H9 (cell line): ENCODE measurements around the gene PRDM5. TPM values are rescaled to one million over a fixed set of nuclear protein-coding genes. Genes with fewer than 3 reads are reported as not detected.

Experiments used
- DNase-seq: peaks from one replicate; pipeline ENCODE4 v3.0.0-alpha.2; 2017
- H2AFZ ChIP-seq: one replicate; pipeline ENCODE4 v1.6.1; 2013; ENCODE audit warnings: mild to moderate bottlenecking, low read length, control low read depth, moderate library complexity
- H2AK5ac ChIP-seq: 2 replicates; pipeline ENCODE4 v1.6.1; 2013; ENCODE audit warnings: low read length, control low read depth, mixed read lengths; ENCODE audit not compliant: insufficient read length
- H2BK120ac ChIP-seq: one replicate; pipeline ENCODE4 v1.6.1; 2013; ENCODE audit warnings: low read depth, mild to moderate bottlenecking, low read length, control low read depth, inconsistent platforms; ENCODE audit not compliant: poor library complexity, severe bottlenecking
- H2BK12ac ChIP-seq: 2 replicates; pipeline ENCODE4 v1.6.1; 2013; ENCODE audit warnings: low read length, control low read depth, mixed read lengths, low read depth; ENCODE audit not compliant: insufficient read length
- H2BK15ac ChIP-seq: 2 replicates; pipeline ENCODE4 v1.6.1; 2013; ENCODE audit warnings: low read depth, low read length, control low read depth
- H2BK20ac ChIP-seq: one replicate; pipeline ENCODE4 v1.6.1; 2013; ENCODE audit warnings: low read depth, mild to moderate bottlenecking, low read length, control low read depth, inconsistent platforms; ENCODE audit not compliant: poor library complexity, severe bottlenecking
- H2BK5ac ChIP-seq: 2 replicates; pipeline ENCODE4 v1.6.1; 2013; ENCODE audit warnings: low read length, control low read depth, mixed read lengths; ENCODE audit not compliant: insufficient read length
- H3K14ac ChIP-seq: 2 replicates; pipeline ENCODE4 v1.6.1; 2013; ENCODE audit warnings: low read length, control low read depth; ENCODE audit not compliant: insufficient read depth
- H3K18ac ChIP-seq: 2 replicates; pipeline ENCODE4 v1.6.1; 2013; ENCODE audit warnings: low read depth, mild to moderate bottlenecking, mixed read lengths, low read length, control low read depth; ENCODE audit not compliant: insufficient read length
- H3K23ac ChIP-seq: 2 replicates; pipeline ENCODE4 v1.6.1; 2013; ENCODE audit warnings: low read length, control low read depth, mixed read lengths, low read depth; ENCODE audit not compliant: insufficient read length
- H3K23me2 ChIP-seq: 2 replicates; pipeline ENCODE4 v1.6.1; 2013; ENCODE audit warnings: low read depth, mild to moderate bottlenecking, mixed read lengths, low read length, control low read depth; ENCODE audit not compliant: insufficient read length, poor library complexity, severe bottlenecking
- H3K27ac ChIP-seq: 2 replicates; pipeline ENCODE4 v1.5.1; 2013; ENCODE audit warnings: low read length, control low read depth, mixed read lengths, low read depth; ENCODE audit not compliant: insufficient read length
- H3K27me3 ChIP-seq: 2 replicates; pipeline ENCODE4 v1.6.1; 2013; ENCODE audit warnings: low read length, control low read depth, inconsistent platforms; ENCODE audit not compliant: insufficient read depth
- H3K4ac ChIP-seq: 2 replicates; pipeline ENCODE4 v1.6.1; 2013; ENCODE audit warnings: low read depth, mild to moderate bottlenecking, control low read depth, inconsistent platforms, low read length, moderate library complexity
- H3K4me1 ChIP-seq: 2 replicates; pipeline ENCODE4 v1.6.1; 2013; ENCODE audit warnings: low read length, control low read depth, inconsistent platforms; ENCODE audit not compliant: insufficient read depth
- H3K4me2 ChIP-seq: 2 replicates; pipeline ENCODE4 v1.6.1; 2013; ENCODE audit warnings: low read length, control low read depth, mixed read lengths; ENCODE audit not compliant: insufficient read length, insufficient read depth
- H3K56ac ChIP-seq: 2 replicates; pipeline ENCODE4 v1.6.1; 2013; ENCODE audit warnings: low read depth, mild to moderate bottlenecking, mixed read lengths, low read length, control low read depth; ENCODE audit not compliant: insufficient read length
- H3K79me1 ChIP-seq: 2 replicates; pipeline ENCODE4 v1.6.1; 2013; ENCODE audit warnings: low read depth, mild to moderate bottlenecking, moderate library complexity, low read length, control low read depth, inconsistent platforms; ENCODE audit not compliant: insufficient read depth, poor library complexity, severe bottlenecking
- H3K79me2 ChIP-seq: 2 replicates; pipeline ENCODE4 v1.6.1; 2013; ENCODE audit warnings: low read length, control low read depth, inconsistent platforms; ENCODE audit not compliant: insufficient read depth
- H3K9ac ChIP-seq: 2 replicates; pipeline ENCODE4 v1.6.1; 2013; ENCODE audit warnings: low read length, control low read depth, mixed read lengths; ENCODE audit not compliant: insufficient read length; ENCODE audit errors: extremely low read depth
- H3K9me3 ChIP-seq: one replicate; pipeline ENCODE4 v1.6.1; 2013; ENCODE audit warnings: low read depth, low read length, inconsistent platforms; ENCODE audit not compliant: control insufficient read depth
- H3T11ph ChIP-seq: one replicate; pipeline ENCODE4 v1.6.1; 2013; ENCODE audit warnings: mild to moderate bottlenecking, low read length, control low read depth, inconsistent platforms
- H4K20me1 ChIP-seq: one replicate; pipeline ENCODE4 v1.6.1; 2013; ENCODE audit not compliant: control insufficient read depth, insufficient read length, insufficient read depth
- H4K5ac ChIP-seq: 2 replicates; pipeline ENCODE4 v1.6.1; 2013; ENCODE audit warnings: low read depth, mild to moderate bottlenecking, mixed read lengths, low read length, control low read depth; ENCODE audit not compliant: insufficient read length
- H4K8ac ChIP-seq: replicated peaks from 2 replicates; pipeline ENCODE4 v1.6.1; 2013; ENCODE audit warnings: low read length, control low read depth, mixed read lengths, low read depth; ENCODE audit not compliant: insufficient read length
- H4K91ac ChIP-seq: 2 replicates; pipeline ENCODE4 v1.6.1; 2013; ENCODE audit warnings: low read depth, mild to moderate bottlenecking, moderate library complexity, mixed read lengths, low read length, control low read depth; ENCODE audit not compliant: insufficient read length
- H3K27ac Mint-ChIP-seq, 3 experiments: 2 replicates in 2 of 3; 3 replicates in 1 of 3; pipeline ENCODE4 v1.8.0; 2020 to 2021; ENCODE audit warnings: mixed read lengths in 3 of 3, mild to moderate bottlenecking in 1 of 3, moderate library complexity in 1 of 3
- H3K27me3 Mint-ChIP-seq: 2 replicates; pipeline ENCODE4 v1.8.0; 2021; ENCODE audit warnings: low read depth, mild to moderate bottlenecking, moderate library complexity, mixed read lengths
- H3K36me3 Mint-ChIP-seq, 3 experiments: 2 replicates in 2 of 3; 3 replicates in 1 of 3; pipeline ENCODE4 v1.8.0; 2020 to 2021; ENCODE audit warnings: low read depth in 3 of 3, mixed read lengths in 3 of 3; ENCODE audit not compliant: insufficient read depth in 1 of 3
- H3K4me1 Mint-ChIP-seq, 2 experiments: 2 replicates each; pipeline ENCODE4 v1.8.0; 2020; ENCODE audit warnings: mixed read lengths in 2 of 2
- H3K4me3 Mint-ChIP-seq, 2 experiments: 2 replicates in 1 of 2; 3 replicates in 1 of 2; pipeline ENCODE4 v1.8.0; 2020 to 2021; ENCODE audit warnings: mild to moderate bottlenecking in 2 of 2, mixed read lengths in 2 of 2, moderate library complexity in 1 of 2
- H3K9me3 Mint-ChIP-seq, 2 experiments: 2 replicates in 1 of 2; 3 replicates in 1 of 2; pipeline ENCODE4 v1.8.0; 2020; ENCODE audit warnings: mild to moderate bottlenecking in 2 of 2, mixed read lengths in 2 of 2, moderate library complexity in 1 of 2
- WGBS: extraction: QIAGEN DNeasy Blood & Tissue Kit; methylation state at CpG from one replicate; pipeline ENCODE4 v1.1.7; 2013; ENCODE audit warnings: missing lambda C conversion rate, low lambda C conversion rate, mixed read lengths; ENCODE audit not compliant: insufficient read length; ENCODE audit errors: extremely low coverage; 5-methylcytosine and 5-hydroxymethylcytosine counted together
- total RNA-seq: library from RNA; stranded (reverse); gene quantifications from 2 replicates; pipeline ENCODE4 v1.2.1, GENCODE V29; 2021
- TF ChIP-seq, protein P1 (sequence below): fragments of 200-600 bp; sonication (generic); conservative IDR thresholded peaks from 3 replicates; pipeline ENCODE4 v1.8.0; 2021; ENCODE audit warnings: antibody characterized with exemption, mild to moderate bottlenecking

Gene PRDM5
- total RNA-seq, 1 experiment from 2014 or later, result 21.7 TPM

DNA sequence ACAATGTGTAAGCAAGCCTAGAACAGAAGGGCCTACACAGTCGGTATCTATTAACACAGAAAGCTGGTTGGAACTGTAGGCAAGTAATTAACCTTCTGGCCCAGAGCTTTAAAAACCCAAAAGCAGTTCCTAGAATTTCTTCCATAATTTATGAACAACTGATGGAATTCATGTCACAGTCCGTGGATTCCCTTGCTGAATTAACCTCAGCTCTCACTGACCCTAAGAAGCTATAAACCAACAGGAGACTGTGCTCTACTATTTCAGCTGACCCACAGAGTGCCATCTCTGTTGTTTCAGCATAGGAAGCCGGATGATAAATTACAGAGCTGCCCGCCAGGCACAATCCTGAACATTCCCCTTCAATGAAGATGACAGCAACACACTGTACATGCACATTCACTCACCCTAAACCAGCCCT is 157.3 kb downstream of the PRDM5 start:
- H3K9me3 ChIP-seq, result no peaks in the 10 kb centered on the region
- H3K27ac Mint-ChIP-seq, result no peak overlapping the region
- H3T11ph ChIP-seq, result no peak overlapping the region
- H3K4ac ChIP-seq, result no peak overlapping the region
- H3K79me2 ChIP-seq, result no peaks in the 10 kb centered on the region
- no peak overlapping the region for H4K91ac ChIP-seq
- H4K5ac ChIP-seq, result no peak overlapping the region
- H3K4me3 Mint-ChIP-seq, result no peak overlapping the region
- no peak overlapping the region for H2AK5ac ChIP-seq
- WGBS, result no CpG with 5 or more reads among the region's 4 CpGs
- no peak overlapping the region for H4K8ac ChIP-seq
- no peak overlapping the region for H2BK15ac ChIP-seq
- H2BK120ac ChIP-seq, result no peak overlapping the region
- no peak overlapping the region for H3K9ac ChIP-seq
- no peaks in the 10 kb centered on the region for H3K4me1 ChIP-seq
- H3K9me3 Mint-ChIP-seq, result no peaks in the 10 kb centered on the region
- H3K27ac ChIP-seq, result no peak overlapping the region
- H3K4me1 Mint-ChIP-seq, result 0 out of 4 replicates have a peak, but pooled peaks cover 0 to 3% of the 10 kb centered on the region in 2 experiments
- H3K27me3 ChIP-seq, result no peaks in the 10 kb centered on the region
- TF ChIP-seq, protein P1, sequence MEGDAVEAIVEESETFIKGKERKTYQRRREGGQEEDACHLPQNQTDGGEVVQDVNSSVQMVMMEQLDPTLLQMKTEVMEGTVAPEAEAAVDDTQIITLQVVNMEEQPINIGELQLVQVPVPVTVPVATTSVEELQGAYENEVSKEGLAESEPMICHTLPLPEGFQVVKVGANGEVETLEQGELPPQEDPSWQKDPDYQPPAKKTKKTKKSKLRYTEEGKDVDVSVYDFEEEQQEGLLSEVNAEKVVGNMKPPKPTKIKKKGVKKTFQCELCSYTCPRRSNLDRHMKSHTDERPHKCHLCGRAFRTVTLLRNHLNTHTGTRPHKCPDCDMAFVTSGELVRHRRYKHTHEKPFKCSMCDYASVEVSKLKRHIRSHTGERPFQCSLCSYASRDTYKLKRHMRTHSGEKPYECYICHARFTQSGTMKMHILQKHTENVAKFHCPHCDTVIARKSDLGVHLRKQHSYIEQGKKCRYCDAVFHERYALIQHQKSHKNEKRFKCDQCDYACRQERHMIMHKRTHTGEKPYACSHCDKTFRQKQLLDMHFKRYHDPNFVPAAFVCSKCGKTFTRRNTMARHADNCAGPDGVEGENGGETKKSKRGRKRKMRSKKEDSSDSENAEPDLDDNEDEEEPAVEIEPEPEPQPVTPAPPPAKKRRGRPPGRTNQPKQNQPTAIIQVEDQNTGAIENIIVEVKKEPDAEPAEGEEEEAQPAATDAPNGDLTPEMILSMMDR, result no peak
- H3K14ac ChIP-seq, result no peak overlapping the region
- H3K4me2 ChIP-seq, result no peak overlapping the region
- H3K23me2 ChIP-seq, result no peaks in the 10 kb centered on the region
- no peak overlapping the region for H2BK20ac ChIP-seq
- H3K18ac ChIP-seq, result no peak overlapping the region
- DNase-seq, result no peak
- no peak overlapping the region for H2BK12ac ChIP-seq
- H3K36me3 Mint-ChIP-seq, result peaks cover 4 to 5% (median 4%) of the 10 kb centered on the region in 3 experiments; a peak in 5 of 7 replicates
- H3K27me3 Mint-ChIP-seq, result no peaks in the 10 kb centered on the region
- H3K79me1 ChIP-seq, result no peaks in the 10 kb centered on the region
- H3K23ac ChIP-seq, result no peak overlapping the region
- no peak overlapping the region for H2BK5ac ChIP-seq
- no peak overlapping the region for H2AFZ ChIP-seq
- no peak overlapping the region for H3K56ac ChIP-seq
- no peaks in the 10 kb centered on the region for H4K20me1 ChIP-seq
